NT2/D1 (cell line): ENCODE results near the gene SYNPO2.

Experiments used
- DNase-seq: peaks from one replicate; pipeline ENCODE4 v3.0.0-alpha.2; 2011; ENCODE audit warnings: low read depth, low spot score
- H3K27me3 ChIP-seq: 2 replicates; pipeline ENCODE4 v1.6.0; 2011; ENCODE audit warnings: mild to moderate bottlenecking; ENCODE audit not compliant: insufficient read length, insufficient read depth
- H3K36me3 ChIP-seq: 2 replicates; pipeline ENCODE4 v1.6.1; 2011; ENCODE audit warnings: mild to moderate bottlenecking, low read length, mixed read lengths; ENCODE audit not compliant: insufficient read depth, insufficient read length
- H3K4me1 ChIP-seq: 2 replicates; pipeline ENCODE4 v1.5.1; 2011; ENCODE audit not compliant: insufficient read depth, insufficient read length
- H3K4me3 ChIP-seq: 2 replicates; pipeline ENCODE4 v1.5.1; 2011; ENCODE audit warnings: low read depth; ENCODE audit not compliant: insufficient read length
- H3K9ac ChIP-seq: 2 replicates; pipeline ENCODE4 v1.6.0; 2011; ENCODE audit warnings: low read depth; ENCODE audit not compliant: insufficient read length
- H3K9me3 ChIP-seq: 2 replicates; pipeline ENCODE4 v1.5.1; 2011; ENCODE audit warnings: mild to moderate bottlenecking, low read length; ENCODE audit not compliant: insufficient read depth
- SUZ12 ChIP-seq: IDR thresholded peaks from 2 replicates; pipeline ENCODE4 v1.6.1; 2011; ENCODE audit not compliant: insufficient read length, insufficient read depth; ENCODE audit errors: extremely low read depth
- YY1 ChIP-seq: IDR thresholded peaks from 2 replicates; pipeline ENCODE4 v1.6.1; 2011; ENCODE audit not compliant: insufficient read length, insufficient read depth
- ZNF274 ChIP-seq: IDR thresholded peaks from 2 replicates; pipeline ENCODE4 v1.6.1; 2011; ENCODE audit warnings: mild to moderate bottlenecking, low read depth, low read length

The SYNPO2 gene

GRCh38 chr4:119081542-119081859 lies 192.8 kb downstream of the SYNPO2 start:
- no peak overlapping the region for H3K4me3 ChIP-seq
- DNase-seq, result no peak
- H3K27me3 ChIP-seq, result no peaks in the 10 kb centered on the region
- no peak overlapping the region for H3K9ac ChIP-seq
- no peak for TF ChIP-seq SUZ12
- no peak for TF ChIP-seq ZNF274
- no peak for TF ChIP-seq YY1
- no peaks in the 10 kb centered on the region for H3K9me3 ChIP-seq
- H3K36me3 ChIP-seq, result no peaks in the 10 kb centered on the region
- no peaks in the 10 kb centered on the region for H3K4me1 ChIP-seq

GRCh38 chr4:119081943-119082342 lies 193.3 kb downstream of the SYNPO2 start:
- no peaks in the 10 kb centered on the region for H3K9me3 ChIP-seq
- no peak overlapping the region for H3K9ac ChIP-seq
- no peak overlapping the region for H3K4me3 ChIP-seq
- no peaks in the 10 kb centered on the region for H3K27me3 ChIP-seq
- DNase-seq, result no peak
- no peaks in the 10 kb centered on the region for H3K4me1 ChIP-seq
- H3K36me3 ChIP-seq, result no peaks in the 10 kb centered on the region
- no peak for TF ChIP-seq SUZ12
- TF ChIP-seq YY1, result no peak
- TF ChIP-seq ZNF274, result no peak

GRCh38 chr4:119082661-119083060 lies 194.0 kb downstream of the SYNPO2 start:
- Histone ChIP-seq H3K27me3 (no peaks in the 10 kb centered on the region), H3K9me3 (no peaks in the 10 kb centered on the region), H3K9ac (no peak overlapping the region), H3K4me1 (no peaks in the 10 kb centered on the region), H3K4me3 (no peak overlapping the region), H3K36me3 (no peaks in the 10 kb centered on the region)
- no peak for DNase-seq
- TF ChIP-seq SUZ12 (no peak), ZNF274 (no peak), YY1 (no peak)

GRCh38 chr4:119084513-119084912 lies 195.9 kb downstream of the SYNPO2 start:
- Histone ChIP-seq H3K4me3 (no peak overlapping the region), H3K9me3 (no peaks in the 10 kb centered on the region), H3K27me3 (no peaks in the 10 kb centered on the region), H3K4me1 (no peaks in the 10 kb centered on the region), H3K9ac (no peak overlapping the region), H3K36me3 (no peaks in the 10 kb centered on the region)
- TF ChIP-seq YY1 (no peak), ZNF274 (no peak)
- no peak for DNase-seq

- no peaks in the 10 kb centered on the region for H3K4me1 ChIP-seq
- no peak for TF ChIP-seq YY1
- TF ChIP-seq ZNF274, result no peak
- H3K36me3 ChIP-seq, result no peaks in the 10 kb centered on the region
- H3K27me3 ChIP-seq, result no peaks in the 10 kb centered on the region
- H3K9me3 ChIP-seq, result no peaks in the 10 kb centered on the region
- no peak overlapping the region for H3K9ac ChIP-seq
- no peak for DNase-seq
- H3K4me3 ChIP-seq, result no peak overlapping the region
Measured at GRCh38 chr4:119087121-119087520, 198.5 kb downstream of the SYNPO2 start.

GRCh38 chr4:119087656-119088055 lies 199.0 kb downstream of the SYNPO2 start:
- TF ChIP-seq ZNF274 (no peak), SUZ12 (no peak), YY1 (no peak)
- no peak overlapping the region for H3K4me3 ChIP-seq
- no peak overlapping the region for H3K9ac ChIP-seq
- no peak for DNase-seq
- no peaks in the 10 kb centered on the region for H3K27me3 ChIP-seq
- no peaks in the 10 kb centered on the region for H3K9me3 ChIP-seq
- no peaks in the 10 kb centered on the region for H3K4me1 ChIP-seq
- no peaks in the 10 kb centered on the region for H3K36me3 ChIP-seq

GRCh38 chr4:119093042-119093827 lies 204.6 kb downstream of the SYNPO2 start:
- no peak overlapping the region for H3K4me3 ChIP-seq
- no peaks in the 10 kb centered on the region for H3K4me1 ChIP-seq
- no peaks in the 10 kb centered on the region for H3K27me3 ChIP-seq
- TF ChIP-seq ZNF274, result no peak
- TF ChIP-seq SUZ12, result no peak
- TF ChIP-seq YY1, result no peak
- no peak for DNase-seq
- no peaks in the 10 kb centered on the region for H3K36me3 ChIP-seq
- H3K9ac ChIP-seq, result no peak overlapping the region
- H3K9me3 ChIP-seq, result no peaks in the 10 kb centered on the region
